NCI-H1048 (cell line): Measurements from ENCODE around the gene HIVEP3.

Experiments
- DNase-seq: peaks from one replicate; lab custom pipeline; 2025; lab: John Stamatoyannopoulos, UW

Gene HIVEP3

DNA sequence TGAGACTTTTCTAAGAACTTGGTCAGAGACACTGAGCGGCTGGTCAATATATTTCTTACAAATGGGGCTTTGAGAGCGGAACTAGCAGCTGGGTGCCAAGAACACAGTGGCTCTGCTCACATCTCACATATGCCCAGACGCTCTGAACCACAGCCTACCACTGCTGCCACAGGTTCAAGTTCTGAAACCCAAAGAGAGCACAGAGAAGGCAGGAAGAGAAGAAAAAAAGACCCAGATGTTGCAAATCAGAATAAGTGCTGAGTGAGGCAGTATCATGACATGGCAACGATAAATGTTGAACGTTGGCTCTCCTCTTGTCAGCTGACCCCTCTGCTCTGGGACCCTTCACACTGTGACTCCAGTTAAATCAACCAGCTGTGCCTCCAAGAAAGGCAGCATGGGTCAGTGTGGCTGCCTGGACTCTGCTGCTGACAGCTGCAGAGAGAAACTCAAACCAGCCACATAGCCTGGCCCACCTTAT is 26.4 kb downstream of the HIVEP3 start:
- no peak for DNase-seq

DNA sequence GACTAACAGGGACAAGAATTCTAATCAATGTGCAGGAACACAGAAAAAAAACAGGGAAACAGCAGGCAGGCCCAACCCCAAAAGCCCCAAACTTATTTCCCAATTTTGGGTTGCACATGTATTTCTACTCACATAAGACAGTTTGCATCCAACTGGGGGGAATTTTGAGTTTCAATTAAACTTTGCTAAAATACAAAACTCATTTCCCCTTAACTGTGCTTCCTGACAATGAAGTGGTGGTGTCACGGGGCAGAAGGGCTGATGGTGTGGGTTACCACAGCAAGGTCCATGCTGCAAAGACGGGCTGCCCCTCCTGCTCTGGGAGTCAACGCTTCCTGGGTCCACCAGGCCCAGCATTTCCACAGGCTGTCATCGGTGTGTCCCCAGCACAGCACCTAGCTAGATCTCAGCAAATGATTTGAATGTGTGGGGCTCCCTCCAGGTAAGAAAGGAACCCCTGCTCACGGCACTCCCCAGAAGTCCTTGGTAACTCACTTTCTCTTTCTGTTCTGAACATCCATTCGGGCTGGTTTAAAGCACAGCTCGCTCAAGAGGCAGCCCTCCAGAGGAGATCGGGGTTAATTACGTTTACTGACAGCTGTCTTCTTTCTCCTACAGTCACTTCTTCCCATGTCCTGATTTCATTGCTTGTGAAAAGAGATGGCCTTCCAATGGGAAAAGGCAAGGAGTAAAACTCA is 27.4 kb downstream of the HIVEP3 start:
- DNase-seq, result no peak

DNA sequence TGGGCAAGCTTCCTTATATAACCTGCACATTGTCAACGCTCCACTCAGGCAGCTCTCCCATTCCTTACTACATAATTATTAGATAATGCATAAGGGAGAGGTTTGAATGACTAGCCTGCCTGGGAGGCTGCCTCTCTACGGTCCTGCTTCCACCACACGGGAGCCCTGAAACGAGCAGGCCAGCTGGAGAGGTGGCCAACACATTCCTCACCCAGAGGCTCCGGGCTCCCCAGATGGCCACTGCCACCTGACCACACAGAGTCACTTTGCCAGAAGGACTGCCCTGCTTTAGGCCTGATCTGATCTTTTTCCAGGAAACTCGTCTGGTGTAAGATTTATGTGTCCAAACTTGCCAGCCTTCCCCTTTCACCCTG is 27.9 kb downstream of the HIVEP3 start:
- DNase-seq, result no peak

DNA sequence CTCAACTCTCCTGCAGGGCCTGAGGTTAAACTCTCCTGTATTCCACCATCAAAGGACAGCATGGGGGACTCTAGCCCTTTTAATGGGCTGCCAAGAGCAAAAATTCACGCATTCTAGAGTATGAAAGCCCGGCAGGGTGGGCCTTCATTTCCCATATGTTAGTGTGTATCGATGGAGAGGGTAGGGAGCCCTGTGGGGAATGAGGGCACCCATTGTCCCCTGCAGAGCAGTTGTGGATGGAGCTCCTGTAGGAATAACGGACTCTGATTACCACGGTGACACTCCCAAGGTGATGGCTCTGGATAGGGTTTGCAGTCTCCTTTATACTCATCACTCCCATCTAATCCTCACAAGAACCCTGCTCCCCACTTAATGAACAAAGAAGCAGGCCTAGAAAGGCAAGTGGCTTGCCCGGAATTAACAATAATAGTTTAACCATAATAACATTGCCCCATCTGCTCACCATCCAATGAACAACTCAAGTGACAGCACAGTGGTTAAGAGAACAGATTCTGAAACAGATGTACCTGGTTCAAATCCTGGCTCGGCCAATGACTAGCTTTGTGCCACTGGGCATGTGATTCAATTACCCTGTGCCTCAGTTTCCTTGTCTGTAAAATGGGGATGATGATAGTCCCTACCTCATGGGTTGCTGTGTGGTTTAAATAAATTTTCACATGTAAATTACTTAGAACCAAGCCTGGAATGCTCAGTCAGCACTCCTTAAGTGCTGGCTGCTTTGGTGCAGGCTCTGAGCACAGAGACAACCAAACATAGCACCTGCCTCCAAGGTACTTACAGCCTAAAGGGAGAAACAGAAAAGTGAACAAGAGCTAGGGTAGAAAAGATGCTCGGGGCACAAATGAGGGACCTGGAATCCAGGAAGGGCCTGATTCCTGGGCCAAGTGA is 29.0 kb downstream of the HIVEP3 start:
- DNase-seq, result no peak

DNA sequence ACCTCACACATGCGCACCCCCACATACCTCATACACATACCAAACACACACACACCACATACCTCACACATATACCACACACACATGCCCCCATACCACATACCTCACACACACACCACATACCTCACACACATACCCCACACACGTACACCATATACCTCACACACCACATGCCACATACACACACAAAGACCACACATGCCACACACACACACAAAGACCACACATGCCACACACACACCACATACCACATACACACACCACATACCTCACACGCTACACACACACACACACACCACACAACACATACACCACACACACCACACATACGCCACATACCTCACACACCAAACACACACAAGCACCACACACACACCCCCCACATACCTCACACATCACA is 30.0 kb downstream of the HIVEP3 start:
- DNase-seq, result no peak

DNA sequence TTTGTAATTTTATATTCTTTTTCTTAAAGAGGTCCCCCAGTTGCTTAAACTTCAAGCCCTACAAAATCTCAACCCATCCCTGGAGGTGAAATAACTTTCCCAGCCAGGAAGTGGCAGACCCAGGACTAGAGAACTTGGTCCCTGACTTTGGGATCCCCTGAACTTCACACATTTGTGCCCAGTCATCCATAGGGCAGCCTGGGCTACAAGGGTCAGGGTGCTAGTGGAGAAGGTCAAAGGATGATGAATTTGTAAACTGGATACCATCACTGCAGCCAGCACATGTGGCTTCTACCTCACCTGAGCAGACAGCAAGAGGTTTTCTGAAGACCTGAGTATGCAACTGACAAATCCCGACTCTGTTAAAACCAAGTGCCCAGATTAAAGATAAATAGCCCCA is 31.4 kb downstream of the HIVEP3 start:
- DNase-seq, result no peak

DNA sequence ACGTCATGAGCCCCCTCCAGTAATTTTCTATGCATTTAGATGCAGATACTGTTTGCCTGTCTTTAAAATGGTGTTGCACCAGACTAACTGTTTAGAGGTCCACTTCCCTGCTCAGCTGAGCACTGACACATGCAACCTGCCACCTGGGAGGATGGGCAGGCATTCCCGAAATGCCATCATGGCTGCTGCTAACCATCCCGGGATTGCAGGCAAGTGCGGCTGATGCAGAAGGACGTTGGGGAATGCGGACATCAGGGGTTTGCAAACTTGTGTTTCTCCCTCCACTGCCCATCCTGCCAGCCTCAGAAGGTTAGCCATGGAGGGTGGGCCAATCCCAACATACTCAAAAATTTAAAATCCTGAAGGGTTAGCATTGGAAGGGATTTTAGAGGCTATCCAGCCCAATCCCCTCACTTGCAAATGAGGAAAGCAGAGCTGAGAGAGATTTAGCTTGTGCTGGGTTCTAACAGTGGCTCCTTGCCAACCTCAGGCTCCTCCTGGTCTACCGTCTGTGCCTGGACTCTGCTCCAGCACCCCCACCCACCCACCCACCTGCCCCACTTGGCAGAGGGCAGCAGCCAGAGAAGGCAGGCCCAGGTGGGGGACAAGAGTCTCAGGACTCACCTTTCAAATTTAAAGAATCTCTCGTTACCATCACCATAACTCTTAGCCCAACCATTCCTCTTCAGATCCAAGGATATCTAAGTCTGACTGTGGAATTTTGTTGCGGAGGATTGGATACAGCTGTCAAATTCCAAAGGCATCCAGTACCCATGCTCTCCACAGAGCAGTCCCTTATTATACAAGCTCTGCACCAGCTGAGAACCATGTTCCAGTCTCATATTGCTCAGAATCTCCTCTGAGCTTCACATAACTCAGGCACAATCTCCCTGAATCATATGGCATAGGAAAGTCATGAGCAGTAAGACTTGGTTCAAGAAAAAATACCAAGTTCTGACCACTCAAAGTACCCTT is 34.2 kb downstream of the HIVEP3 start:
- no peak for DNase-seq

DNA sequence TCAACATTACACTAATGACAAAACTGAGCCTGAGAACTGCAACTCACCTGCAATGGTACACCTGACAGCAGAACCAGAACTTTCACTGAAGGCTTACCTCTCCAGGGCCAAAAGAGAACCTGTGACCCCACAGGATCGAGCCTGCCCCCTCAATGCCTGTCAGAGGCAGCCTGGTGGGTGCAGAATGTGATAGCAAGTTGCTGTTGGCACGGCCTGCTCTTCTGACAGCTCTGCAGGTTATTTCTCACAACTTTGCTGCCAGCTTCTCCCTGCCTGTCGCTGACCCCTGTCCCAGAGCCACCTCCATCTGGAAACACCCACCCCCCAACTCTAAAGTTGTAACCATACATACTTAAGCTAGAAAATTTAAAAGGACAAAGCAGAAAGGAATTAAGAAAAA is 35.2 kb downstream of the HIVEP3 start:
- DNase-seq, result no peak

DNA sequence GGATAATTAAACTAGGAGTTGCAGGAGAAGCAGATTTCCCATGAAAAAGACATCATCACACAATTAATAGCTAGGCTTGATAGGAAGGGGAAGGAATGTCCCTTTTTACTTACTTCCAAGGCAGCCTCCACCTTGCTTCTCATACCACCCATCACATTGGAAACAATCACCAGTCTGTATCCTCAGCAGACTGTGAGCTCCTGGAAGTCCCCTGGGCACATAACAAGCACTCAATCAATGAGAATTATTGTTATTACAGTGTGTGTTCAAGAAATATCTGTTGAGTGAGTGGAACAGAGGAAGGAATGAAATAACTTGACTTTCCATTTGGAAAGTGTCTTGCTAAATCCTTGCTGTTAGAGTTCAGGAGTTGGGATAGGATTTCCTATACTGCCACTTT is 36.2 kb downstream of the HIVEP3 start:
- DNase-seq, result no peak

DNA sequence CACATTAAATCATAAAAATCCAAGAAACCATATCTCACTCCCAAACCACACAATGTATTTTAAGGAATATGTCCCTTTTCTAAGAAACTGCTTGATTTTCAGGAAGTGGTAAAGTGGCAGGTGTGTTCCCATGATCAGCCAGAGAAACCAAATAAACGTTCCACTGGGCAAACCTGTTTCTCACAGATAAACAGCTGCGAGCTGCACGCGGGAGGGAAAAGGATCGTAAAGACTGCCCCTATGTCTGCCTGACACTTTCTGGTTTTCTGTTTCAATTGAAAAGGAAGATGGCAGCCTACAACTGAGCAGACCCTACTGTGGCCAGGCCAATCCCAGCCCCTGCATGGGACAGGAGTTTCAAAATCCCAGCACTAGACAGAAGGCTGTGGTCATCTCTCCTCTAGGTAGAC is 36.6 kb downstream of the HIVEP3 start:
- DNase-seq, result no peak

DNA sequence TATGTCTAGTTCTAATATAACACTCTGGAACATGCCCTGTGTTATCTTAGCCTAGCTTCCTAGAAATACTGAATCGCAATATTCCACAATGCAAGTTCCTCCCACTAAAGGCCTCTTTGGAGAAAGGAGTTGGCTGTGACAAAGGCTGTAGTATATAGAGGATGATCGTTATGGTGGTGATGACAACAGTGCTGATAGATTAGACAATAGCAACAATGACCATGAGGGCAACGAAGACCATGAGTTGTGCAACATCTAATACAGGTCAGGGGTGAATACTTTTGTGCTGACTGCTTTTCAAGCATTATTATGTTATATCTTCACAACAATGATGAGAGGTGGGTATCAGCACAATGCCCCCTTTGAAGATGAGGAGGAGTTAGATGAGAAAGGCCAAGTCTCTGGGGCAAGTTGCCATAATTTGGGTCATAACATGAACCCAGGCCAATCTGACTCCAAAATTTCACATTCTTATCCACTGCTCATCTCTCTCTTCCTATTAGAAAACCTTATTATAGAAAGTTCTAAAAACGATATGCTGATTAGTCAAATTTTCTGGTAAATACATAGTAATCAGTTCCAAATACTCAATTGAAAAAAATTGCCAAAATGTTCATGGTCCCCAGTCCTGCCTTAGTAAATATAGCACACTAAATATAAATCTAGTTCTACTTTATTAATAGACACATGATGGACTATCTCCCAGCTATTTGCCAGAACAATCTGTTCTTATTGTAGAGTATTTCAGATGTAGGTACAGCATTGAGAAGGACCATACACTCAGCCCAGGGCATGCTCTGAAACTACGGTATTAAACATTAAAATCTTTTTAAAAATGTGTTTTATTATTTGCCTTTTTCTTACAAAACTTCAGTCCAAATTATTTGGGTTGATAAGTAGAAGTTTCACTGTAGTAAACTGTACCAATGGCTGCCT is 37.5 kb downstream of the HIVEP3 start:
- no peak for DNase-seq

DNA sequence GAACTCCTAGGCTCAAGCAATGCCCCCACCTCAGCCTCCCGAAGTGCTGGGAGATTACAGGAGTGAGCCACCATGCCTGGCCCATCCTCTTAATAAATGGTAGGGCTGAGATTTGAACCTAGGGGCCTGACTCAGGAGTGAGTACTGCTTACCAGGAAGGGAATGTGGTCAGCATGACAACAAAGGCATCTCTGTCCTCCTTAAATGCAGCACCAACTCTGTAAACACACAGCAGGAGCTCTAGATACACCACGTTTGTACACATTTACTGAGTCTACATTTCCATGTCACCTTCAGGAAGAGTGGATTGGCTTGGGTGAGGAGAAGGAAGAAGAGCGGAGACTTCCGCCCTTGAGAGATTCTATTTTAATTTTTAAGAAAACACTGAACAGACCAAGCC is 38.5 kb downstream of the HIVEP3 start:
- no peak for DNase-seq

DNA sequence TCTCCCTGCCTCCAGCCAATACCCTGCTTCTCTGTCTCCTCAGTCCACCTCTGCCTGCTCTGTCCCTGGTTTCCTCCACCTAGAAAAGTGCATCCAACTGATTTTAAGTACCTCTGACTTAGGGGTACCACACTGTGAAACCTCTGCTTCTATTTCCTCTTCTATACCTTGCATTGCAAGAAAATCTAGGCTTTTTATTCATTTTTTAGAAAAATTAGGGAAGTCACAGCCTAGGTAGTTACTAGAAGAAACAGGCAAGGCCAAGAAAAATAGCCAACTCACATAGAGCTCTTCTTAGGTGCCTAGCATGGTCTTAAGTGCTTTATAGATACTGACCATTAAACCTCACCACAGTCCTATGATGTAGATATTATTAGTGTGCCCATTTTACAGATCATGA is 39.1 kb downstream of the HIVEP3 start:
- no peak for DNase-seq

DNA sequence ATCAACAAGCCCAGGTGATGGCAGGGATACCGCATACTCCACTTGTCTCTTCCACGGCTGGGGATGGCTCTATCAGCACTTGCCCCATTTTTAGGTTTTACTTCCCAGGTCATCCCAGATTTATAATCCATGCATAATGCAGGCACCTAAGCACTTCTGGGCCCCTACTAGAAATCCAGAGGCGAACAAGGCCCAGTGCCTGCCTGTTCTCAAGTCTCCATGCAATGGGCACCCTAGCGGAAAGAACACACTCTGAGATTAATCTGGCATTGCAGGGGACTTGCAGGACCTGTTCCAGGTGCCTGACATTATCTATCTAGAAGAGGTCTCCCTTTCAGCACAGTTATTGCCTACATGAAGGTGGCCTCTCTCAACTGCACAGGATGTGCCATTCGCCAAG is 39.8 kb downstream of the HIVEP3 start:
- DNase-seq, result no peak

DNA sequence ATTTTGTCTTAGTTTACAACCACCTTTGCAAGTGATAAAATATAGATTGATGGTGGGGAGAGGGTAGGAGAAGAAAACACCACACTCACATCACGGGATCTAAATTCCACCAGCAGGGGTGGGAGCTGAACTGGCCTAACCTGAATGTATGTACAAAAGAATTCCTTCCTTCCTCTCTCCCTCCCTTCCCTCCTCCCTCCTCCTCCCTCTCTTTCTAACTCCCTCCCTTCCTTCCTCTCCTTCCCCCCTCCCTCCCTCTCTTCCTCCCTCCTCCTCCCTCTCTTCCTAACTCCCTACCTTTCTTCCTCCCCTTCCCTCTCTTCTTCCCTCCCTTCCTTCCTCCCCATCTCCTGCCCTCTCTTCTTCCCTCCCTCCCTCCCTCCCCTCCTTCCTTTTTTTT is 40.2 kb downstream of the HIVEP3 start:
- no peak for DNase-seq

DNA sequence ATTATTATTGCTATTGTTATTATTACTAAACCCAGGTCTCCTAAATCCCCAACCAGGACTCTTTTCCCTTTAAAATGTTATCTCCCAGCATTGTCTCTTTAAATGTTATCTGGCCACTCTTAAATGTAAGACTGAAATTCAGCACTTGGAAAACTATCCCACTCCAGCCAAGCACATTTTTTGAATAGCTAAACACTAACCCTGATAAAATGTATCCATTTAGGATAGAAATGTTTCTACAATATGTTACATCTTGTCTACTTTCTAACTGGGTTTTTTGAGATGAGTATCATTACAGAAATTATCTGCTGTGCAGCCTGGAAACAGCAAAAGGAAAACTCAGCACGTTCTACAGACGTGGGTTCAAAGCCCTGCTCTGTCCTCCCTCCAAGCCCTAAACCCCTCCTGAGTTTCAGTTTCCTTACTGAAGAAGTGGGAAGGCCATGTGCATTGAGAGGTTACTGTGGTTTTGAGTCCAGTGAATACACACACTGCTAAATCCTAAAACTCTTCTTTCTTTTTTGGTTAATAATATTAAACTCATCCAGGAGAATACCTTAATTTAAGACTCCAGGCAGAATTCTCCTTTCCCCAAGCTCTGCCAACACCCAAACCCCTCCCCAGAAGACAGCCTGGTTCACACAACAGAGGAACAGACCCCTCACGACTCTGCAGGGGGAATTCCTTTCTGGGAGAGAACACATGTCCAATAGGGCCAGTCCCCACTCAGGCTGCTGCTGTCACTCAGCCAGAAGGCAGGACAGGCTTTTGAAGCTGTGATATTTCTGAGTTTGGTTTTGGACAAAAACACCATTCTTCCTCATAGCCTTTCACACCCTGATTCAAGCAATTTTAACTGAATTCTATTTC is 41.9 kb downstream of the HIVEP3 start:
- DNase-seq, result no peak

DNA sequence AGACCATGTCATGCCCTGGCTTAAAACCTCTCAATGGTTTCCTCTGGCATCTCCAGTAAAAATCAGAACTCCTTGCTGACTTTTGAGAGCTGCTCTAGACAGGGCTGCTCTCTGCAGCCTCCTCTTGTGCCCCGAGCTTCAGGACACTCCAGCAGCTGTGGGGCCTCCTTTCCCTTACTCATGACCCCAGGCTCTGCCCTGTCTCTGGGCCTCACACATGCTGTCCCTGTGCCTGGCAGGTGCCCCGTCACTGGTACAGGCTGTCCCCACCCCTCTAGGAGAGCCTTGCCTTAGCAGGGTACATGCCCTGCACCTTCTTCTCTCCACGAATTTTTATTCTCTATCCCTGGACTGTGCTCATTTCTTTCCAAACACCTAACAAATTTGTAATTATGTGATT is 43.2 kb downstream of the HIVEP3 start:
- DNase-seq, result no peak

DNA sequence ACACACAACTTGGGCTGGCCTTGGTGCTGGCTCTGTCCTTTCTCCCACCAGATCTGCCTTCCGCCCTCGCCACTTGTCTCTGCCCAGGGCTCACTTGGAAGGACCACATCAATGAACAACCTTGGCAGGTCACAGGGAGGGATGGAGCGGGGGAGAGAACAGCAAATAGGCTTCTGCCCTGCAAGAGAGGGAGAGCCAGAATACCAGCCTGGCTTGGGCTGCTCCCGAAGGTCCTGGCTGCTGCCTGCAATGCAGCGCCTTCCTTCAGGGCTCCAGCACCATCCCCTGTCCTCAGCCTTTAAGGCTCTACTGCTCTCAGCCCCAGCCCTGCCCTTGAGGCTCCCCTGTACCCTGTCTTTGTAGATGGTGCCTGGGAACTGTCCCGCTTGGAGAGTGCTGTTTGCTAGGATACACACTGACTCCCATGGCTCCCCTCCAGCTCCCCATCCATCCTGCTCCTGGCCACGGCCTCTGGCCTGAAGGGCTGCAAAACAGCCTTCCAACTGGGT is 43.8 kb downstream of the HIVEP3 start:
- no peak for DNase-seq

DNA sequence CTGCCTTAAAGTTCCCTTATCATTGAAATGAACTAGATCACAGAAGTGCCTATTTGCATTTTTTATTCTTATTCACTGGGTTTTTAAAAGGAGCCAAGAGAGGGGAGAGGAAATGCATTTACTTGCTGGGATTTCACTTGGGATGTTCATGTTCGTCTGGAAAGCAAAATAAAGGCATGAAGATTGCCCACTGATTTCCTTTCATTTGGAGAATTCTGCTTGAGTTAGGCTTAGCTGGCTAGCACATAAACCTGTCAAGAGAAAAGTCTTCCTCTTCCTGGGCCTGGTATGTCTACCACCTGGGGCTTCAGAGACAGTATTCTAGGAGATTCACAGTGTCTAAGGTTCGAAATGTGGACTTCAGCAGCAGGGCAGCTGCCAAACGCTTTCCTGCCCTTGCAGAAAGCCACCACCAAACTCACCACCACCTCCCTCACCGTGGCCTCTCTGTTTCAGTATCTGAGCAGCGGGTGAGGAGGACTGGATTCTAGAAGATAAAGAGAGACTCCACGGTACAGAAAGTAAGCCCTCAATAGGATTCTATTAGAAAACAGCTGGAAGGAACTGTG is 44.5 kb downstream of the HIVEP3 start:
- DNase-seq, result no peak

DNA sequence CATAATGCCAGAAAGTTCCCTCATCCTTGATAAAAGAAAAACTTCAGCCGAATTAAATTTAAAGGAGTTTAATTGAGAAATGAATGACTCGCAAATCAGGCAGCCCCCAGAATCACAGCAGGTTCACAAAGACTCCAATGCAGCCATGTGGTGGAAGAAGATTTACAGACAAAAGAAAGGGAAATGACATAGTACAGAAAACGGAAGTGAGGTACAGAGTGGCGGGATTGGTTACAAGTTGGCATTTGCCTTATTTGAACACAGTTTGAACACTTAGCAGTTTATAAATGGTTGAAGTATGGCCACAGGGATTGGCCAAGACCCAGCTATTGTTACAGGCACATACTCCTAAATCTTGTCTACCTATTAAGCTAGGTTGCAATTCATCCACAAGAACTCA is 46.6 kb downstream of the HIVEP3 start:
- DNase-seq, result no peak
